Keratinocyte (primary cell): ENCODE measurements around the gene SYNPR.

ENCODE experiments used
- EZH2 ChIP-seq: IDR thresholded peaks from one replicate; pipeline ENCODE4 v1.6.1; 2012; ENCODE audit warnings: inconsistent platforms, mild to moderate bottlenecking, low read length, moderate library complexity
- TF ChIP-seq, protein P1 (sequence below), 3 experiments: IDR thresholded peaks in 1 of 3; conservative IDR thresholded peaks in 1 of 3; optimal IDR thresholded peaks in 1 of 3; 2 replicates in 2 of 3; 3 replicates in 1 of 3; pipeline versions ENCODE3 to v1.5.1; 2011; ENCODE audit warnings: low read length in 3 of 3, mild to moderate bottlenecking in 3 of 3, moderate library complexity in 2 of 3, control low read depth in 1 of 3, inconsistent platforms in 1 of 3; ENCODE audit not compliant: insufficient read depth in 2 of 3; ENCODE audit errors: extremely low read depth in 1 of 3

DNA sequence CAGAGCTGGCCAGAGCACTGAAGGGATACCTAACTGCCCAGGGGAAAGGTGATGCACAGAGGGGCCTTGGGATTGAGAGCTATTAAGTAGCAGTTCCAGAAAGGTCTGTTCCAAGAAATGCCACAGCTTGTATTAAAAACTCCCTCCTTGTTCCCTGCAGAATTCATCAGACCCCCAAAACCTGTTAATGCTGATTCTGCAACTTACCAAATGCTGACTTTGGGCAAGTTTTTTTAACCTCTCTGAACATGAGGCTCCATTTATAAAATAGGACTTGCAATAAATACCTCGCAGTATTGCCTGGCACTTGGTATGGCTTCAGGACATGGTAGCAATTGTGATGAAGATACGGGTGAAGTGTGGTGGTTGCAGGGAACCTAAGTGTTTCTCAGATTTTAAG, 30.1 kb upstream of the SYNPR start:
- TF ChIP-seq, protein P1, sequence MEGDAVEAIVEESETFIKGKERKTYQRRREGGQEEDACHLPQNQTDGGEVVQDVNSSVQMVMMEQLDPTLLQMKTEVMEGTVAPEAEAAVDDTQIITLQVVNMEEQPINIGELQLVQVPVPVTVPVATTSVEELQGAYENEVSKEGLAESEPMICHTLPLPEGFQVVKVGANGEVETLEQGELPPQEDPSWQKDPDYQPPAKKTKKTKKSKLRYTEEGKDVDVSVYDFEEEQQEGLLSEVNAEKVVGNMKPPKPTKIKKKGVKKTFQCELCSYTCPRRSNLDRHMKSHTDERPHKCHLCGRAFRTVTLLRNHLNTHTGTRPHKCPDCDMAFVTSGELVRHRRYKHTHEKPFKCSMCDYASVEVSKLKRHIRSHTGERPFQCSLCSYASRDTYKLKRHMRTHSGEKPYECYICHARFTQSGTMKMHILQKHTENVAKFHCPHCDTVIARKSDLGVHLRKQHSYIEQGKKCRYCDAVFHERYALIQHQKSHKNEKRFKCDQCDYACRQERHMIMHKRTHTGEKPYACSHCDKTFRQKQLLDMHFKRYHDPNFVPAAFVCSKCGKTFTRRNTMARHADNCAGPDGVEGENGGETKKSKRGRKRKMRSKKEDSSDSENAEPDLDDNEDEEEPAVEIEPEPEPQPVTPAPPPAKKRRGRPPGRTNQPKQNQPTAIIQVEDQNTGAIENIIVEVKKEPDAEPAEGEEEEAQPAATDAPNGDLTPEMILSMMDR (optimal IDR thresholded peaks at IDR 0.05 in 1 of 3, IDR thresholded peaks at IDR 0.05 in 1 of 3, conservative IDR thresholded peaks at IDR 0.05 in 1 of 3; ENCODE audit: extremely low read depth in 1 of 3, insufficient read depth in 2 of 3, low read length in 3 of 3) = no peak
- TF ChIP-seq EZH2 = no peak
